Activated naive CD8-positive, alpha-beta T cell treated with anti-CD3 and anti-CD28 coated beads, Interleukin-2, amount 10 ng/mL, durations not matched to agents 7 days and 5 days (primary cell): ENCODE results near the gene PLCL1. TPM values are rescaled to one million over a fixed set of nuclear protein-coding genes. Genes with fewer than 3 reads are reported as not detected.

Experiments
- ATAC-seq: fragments of 150-1000 bp; cut with Tn5 transposase; one replicate; pipeline ENCODE4 v1.10.0; 2021; ENCODE audit warnings: low read depth, moderate library complexity
- POLR2A ChIA-PET: fragments of 350-600 bp; sonication (Branson Sonifier 250); formaldehyde crosslinking; loops from one replicate; lab custom pipeline; 2021; ENCODE audit warnings: antibody characterized with exemption; lab: Charles Lee
- DNase-seq: peaks from one replicate; pipeline ENCODE4 v3.0.0; 2021
- H3K27ac Mint-ChIP-seq: one replicate; pipeline ENCODE4 v1.8.0; 2022; ENCODE audit warnings: mild to moderate bottlenecking, mixed read lengths
- H3K27me3 Mint-ChIP-seq: one replicate; pipeline ENCODE4 v1.8.0; 2022; ENCODE audit warnings: mild to moderate bottlenecking, moderate library complexity, mixed read lengths
- H3K36me3 Mint-ChIP-seq: one replicate; pipeline ENCODE4 v1.8.0; 2021; ENCODE audit warnings: mild to moderate bottlenecking, mixed read lengths
- H3K4me1 Mint-ChIP-seq: one replicate; pipeline ENCODE4 v1.8.0; 2021; ENCODE audit warnings: mixed read lengths
- H3K4me3 Mint-ChIP-seq: one replicate; pipeline ENCODE4 v1.8.0; 2022; ENCODE audit warnings: mild to moderate bottlenecking, moderate library complexity, mixed read lengths
- H3K9me3 Mint-ChIP-seq: one replicate; pipeline ENCODE4 v1.8.0; 2021; ENCODE audit warnings: mixed read lengths
- total RNA-seq, 2 experiments: library from RNA; stranded (reverse); gene quantifications; one replicate each; pipeline ENCODE4 v1.2.3, GENCODE V29; 2021

Gene PLCL1
- total RNA-seq, 2 experiments from 2014 or later: 1.2 to 1.3 TPM

DNA sequence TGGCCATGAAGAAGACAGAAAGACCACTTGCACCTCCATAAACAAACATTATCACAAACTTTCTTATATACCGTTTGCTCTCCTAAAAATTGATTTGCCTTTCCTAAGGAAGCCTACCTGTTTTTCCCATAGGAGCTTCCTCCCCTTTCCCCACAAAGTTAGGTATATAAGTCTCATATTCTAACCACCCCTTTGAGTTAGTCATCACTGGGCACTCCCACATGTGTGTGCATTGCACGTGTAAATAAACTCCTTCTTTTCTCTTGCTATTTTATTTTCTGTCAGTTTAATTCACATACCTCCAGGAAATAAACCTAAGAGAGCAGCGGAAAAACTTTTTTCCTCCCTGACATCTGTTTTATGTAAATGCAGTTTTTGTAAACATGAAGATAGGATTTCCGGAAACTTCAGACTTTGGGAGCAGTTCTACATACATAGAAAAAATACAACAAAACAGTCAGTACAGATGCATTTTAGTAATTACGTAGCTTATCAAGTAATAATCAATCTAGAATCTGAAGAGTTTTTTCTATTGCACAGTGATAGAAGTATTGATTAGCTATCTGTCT is 46.6 kb downstream of the PLCL1 start:
- Mint-ChIP-seq H3K36me3 (no peaks in the 10 kb centered on the region), H3K4me3 (no peak overlapping the region), H3K27me3 (peaks cover 1% of the 10 kb centered on the region), H3K4me1 (peaks cover 3% of the 10 kb centered on the region), H3K9me3 (no peaks in the 10 kb centered on the region), H3K27ac (no peak overlapping the region)
- POLR2A ChIA-PET: no interaction called here
- ATAC-seq (no peak), DNase-seq (no peak)

DNA sequence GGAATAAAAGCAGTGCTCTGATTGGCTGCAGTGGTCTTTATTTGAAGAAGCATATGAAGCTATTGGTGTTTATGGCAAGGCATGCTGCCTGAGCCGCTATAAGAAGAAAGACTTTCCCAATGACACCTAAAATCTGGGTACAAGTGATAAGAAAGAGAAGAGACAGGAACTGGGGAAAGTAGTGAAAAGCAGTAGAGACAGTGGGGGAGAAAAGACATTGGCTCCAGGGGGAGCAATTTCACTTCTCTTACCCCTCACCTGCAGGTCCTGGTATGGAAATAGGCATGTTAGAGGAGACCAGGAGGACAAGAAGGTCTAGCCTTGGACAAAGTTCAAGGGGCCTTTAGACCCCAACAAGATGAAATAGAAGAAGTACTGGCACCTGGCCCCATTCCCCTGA is 47.1 kb downstream of the PLCL1 start:
- H3K27me3 Mint-ChIP-seq: peaks cover 1% of the 10 kb centered on the region
- DNase-seq (no peak), ATAC-seq (no peak)
- no peaks in the 10 kb centered on the region for H3K9me3 Mint-ChIP-seq
- H3K4me1 Mint-ChIP-seq: peaks cover 3% of the 10 kb centered on the region
- no peaks in the 10 kb centered on the region for H3K36me3 Mint-ChIP-seq
- H3K4me3 Mint-ChIP-seq: no peak overlapping the region
- no peak overlapping the region for H3K27ac Mint-ChIP-seq
- POLR2A ChIA-PET: no interaction called here

DNA sequence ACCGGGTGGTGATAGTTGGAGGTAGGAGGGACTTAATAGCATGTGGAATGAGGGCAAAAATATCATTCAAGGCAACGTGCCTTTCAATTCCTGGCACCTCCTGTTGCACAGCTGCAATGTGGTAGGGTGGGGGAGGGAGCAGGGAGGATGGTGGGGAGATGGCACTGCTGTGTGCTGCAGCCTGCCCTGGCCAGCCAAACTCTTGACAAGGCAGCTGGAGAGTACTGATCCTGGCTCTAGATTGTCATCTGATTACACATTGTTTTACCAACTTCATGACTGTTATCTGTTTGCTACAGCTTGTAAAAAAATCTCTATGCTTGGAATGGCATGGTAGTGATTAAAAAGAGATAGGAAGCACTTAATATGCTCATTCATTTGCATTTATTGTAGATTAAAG is 47.7 kb downstream of the PLCL1 start:
- peaks cover 1% of the 10 kb centered on the region for H3K27me3 Mint-ChIP-seq
- ATAC-seq (no peak), DNase-seq (no peak)
- H3K4me1 Mint-ChIP-seq: no peaks in the 10 kb centered on the region
- H3K27ac Mint-ChIP-seq: no peak overlapping the region
- H3K36me3 Mint-ChIP-seq: no peaks in the 10 kb centered on the region
- no peaks in the 10 kb centered on the region for H3K9me3 Mint-ChIP-seq
- H3K4me3 Mint-ChIP-seq: no peak overlapping the region
- POLR2A ChIA-PET: no interaction called here

DNA sequence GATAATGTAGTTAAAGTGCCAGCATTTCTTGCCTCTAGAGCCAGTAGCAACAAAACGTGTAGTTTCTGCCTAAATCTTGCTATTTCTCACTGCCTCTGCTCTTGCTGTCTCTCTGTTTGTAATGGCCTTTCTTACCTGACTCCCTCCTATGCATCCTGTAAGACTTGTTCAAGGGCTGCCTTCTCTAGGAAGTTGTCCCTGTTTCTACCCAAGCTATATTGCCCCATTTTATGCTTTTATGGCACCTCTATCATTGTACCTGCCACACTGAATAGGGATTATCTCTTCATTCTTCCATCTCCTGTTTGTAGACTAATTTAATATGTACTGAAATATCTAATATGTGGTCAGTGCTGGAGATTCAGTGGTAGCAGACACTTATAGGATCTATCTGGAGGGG is 49.2 kb downstream of the PLCL1 start:
- DNase-seq (no peak), ATAC-seq (no peak)
- Mint-ChIP-seq H3K36me3 (no peaks in the 10 kb centered on the region), H3K4me1 (no peaks in the 10 kb centered on the region), H3K9me3 (no peaks in the 10 kb centered on the region), H3K27me3 (peaks cover 1% of the 10 kb centered on the region), H3K27ac (no peak overlapping the region), H3K4me3 (no peak overlapping the region)
- POLR2A ChIA-PET: no interaction called here

DNA sequence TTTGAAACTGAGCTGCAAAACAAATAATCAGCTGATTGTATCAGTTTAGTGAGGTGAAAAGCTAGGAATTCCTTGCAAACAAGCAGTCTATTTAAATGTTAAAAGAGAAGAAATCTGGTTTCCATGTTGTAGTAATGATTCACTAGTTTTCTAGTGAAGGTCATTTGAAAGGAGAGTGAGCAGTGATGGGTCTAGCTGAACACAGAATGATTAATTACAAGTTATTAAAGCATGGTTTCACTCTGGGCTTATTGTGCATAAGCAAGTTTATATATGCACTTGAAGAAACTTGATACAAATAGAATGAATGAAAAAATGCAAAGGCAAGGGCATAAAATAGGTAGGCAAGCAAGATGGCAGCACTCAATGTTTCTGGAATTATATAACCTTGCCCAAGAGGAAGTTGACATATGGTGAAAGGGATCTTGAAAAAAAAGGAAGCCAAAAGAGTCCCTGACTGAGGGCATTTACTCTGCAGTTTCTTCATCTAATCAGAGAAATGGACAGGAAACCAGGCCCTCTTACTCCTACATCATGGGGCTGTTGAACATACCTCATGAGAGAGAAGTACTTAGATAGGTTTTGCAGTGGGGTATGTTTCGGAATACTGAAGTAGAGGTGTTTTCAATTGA is 53.2 kb downstream of the PLCL1 start:
- Mint-ChIP-seq H3K27ac (no peak overlapping the region), H3K27me3 (peaks cover 1% of the 10 kb centered on the region), H3K9me3 (no peaks in the 10 kb centered on the region), H3K36me3 (peaks cover 2% of the 10 kb centered on the region), H3K4me3 (no peak overlapping the region), H3K4me1 (no peaks in the 10 kb centered on the region)
- ATAC-seq: no peak
- DNase-seq: no peak
- POLR2A ChIA-PET: no interaction called here

DNA sequence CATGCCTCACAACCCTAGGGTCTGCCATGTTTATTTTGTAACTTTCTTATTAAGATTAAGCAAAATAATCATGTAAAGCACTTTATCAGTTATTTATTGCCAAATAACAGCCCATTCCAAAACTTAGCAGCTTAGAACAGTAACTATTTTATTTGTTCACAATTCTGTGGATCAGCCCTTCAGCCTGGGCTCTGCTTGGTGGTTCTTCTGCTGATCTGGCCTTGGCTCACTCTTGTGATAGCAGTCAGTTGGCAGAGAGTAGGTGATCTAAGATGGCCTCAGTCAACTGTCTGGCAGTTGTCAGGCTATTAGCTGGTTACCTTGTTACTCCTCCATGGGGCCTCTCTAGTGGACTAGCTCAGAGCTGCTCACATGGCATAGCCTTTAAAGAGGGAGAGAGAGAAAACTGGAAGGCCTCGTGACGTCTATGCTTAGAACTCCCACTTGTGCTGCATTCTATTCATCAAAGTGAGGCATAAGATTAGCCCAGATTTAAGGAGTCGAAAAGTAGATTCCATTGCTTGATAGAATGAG is 54.3 kb downstream of the PLCL1 start:
- peaks cover 1% of the 10 kb centered on the region for H3K27me3 Mint-ChIP-seq
- no peaks in the 10 kb centered on the region for H3K9me3 Mint-ChIP-seq
- no peaks in the 10 kb centered on the region for H3K4me1 Mint-ChIP-seq
- peaks cover 2% of the 10 kb centered on the region for H3K36me3 Mint-ChIP-seq
- POLR2A ChIA-PET: no interaction called here
- ATAC-seq (no peak), DNase-seq (no peak)
- H3K27ac Mint-ChIP-seq: no peak overlapping the region
- H3K4me3 Mint-ChIP-seq: no peak overlapping the region

DNA sequence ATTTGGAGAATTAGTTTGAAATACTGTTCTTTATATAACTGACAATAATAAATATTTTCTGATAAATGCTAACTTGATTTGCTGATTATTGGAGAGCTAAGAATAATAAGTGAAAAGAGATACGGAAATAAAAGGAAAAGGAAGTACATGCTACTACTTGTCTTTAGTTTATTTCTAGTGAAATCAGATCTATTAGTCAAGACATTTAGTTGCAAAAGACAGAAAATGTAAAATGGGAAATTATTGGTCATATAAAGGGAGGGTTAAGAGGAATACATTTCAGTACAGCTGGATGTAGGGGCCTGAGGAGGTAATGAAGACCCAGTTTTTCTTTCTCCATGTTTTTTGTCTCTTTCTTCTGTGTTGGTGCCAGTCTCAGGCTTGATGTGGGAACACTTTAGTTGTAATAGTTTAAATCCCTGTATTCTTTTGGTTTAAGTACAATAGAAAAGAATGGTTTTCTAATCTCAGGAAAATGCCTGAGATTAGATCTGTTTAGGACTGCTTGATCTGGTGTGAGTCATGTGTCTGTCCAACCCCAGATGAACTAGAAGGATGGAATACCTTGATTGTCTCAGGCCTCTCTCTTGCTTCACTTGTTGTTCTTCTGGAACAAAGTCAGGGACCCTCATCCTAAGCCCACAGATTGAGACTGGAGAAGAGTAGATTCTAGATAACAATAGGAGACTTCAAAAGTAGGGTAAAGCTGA is 58.0 kb downstream of the PLCL1 start:
- no peak overlapping the region for H3K27ac Mint-ChIP-seq
- DNase-seq (no peak), ATAC-seq (no peak)
- H3K9me3 Mint-ChIP-seq: no peaks in the 10 kb centered on the region
- peaks cover 2% of the 10 kb centered on the region for H3K36me3 Mint-ChIP-seq
- POLR2A ChIA-PET: no interaction called here
- no peaks in the 10 kb centered on the region for H3K4me1 Mint-ChIP-seq
- no peak overlapping the region for H3K4me3 Mint-ChIP-seq
- H3K27me3 Mint-ChIP-seq: no peaks in the 10 kb centered on the region

DNA sequence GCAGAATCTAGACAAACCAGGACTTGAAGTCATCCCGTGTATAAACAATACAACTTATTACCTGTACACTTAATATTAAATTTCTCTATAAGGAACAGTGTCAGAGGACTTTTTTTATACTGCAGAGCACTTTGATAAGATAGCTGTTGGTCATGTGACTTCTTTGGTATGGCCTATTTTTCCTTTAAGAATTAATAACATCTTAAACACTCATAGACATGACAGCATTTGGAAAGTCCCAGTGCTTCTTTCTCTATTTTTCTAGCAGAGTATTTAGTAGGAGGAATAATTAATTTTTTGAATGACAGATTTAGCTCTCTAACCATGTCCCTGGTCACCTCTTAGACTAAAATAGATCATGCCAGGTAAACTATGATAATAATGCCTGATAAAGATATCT is 59.4 kb downstream of the PLCL1 start:
- no peaks in the 10 kb centered on the region for H3K4me1 Mint-ChIP-seq

DNA sequence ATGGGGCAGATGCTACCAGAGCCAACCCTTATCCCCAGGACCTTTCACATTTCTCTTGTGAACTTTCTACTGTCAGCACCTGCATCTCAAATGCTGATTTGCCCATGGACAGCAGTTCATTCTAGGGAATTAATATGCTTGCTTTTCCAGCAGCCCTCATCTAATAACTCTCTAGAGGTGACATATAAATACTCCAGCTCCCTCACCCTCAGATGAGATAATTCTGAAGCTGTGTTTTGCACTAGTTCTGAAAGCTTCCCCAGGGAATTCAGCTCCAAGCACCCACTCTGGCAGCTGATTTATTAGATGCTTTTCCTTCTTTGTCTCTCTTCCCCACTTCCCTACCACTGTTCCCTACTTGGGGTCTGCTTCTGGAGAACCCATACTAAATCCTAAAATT is 62.1 kb downstream of the PLCL1 start:
- H3K4me3 Mint-ChIP-seq: no peak overlapping the region
- H3K27me3 Mint-ChIP-seq: no peaks in the 10 kb centered on the region
- ATAC-seq: no peak
- POLR2A ChIA-PET: no interaction called here
- H3K9me3 Mint-ChIP-seq: no peaks in the 10 kb centered on the region
- H3K27ac Mint-ChIP-seq: no peak overlapping the region
- no peaks in the 10 kb centered on the region for H3K36me3 Mint-ChIP-seq
- peaks cover 11% of the 10 kb centered on the region for H3K4me1 Mint-ChIP-seq
- DNase-seq: no peak

More for the DNA sequence above, 59.4 kb downstream of the PLCL1 start:
- ATAC-seq (no peak), DNase-seq (no peak)
- Mint-ChIP-seq H3K27me3 (no peaks in the 10 kb centered on the region), H3K36me3 (peaks cover 2% of the 10 kb centered on the region), H3K27ac (no peak overlapping the region), H3K4me3 (no peak overlapping the region), H3K9me3 (no peaks in the 10 kb centered on the region)
- POLR2A ChIA-PET: no interaction called here

DNA sequence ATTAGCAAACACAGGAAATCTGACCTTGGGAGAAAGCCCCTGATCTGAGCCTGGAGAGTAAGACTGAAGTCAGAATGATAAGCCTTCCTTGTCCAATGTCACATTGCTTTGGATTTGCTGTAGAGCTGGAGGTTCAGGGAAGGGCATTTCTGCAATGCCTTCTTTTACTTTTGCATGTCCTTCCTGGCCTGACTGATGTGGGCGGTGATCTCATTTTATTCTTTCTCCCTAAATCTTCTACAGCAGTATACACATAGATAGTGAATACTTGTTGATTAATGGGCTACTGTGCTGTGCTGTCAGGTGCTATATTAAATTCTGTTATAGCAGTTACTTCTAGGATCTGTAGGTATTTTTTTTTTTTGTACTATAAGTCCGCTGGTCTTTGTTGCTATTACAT is 62.6 kb downstream of the PLCL1 start:
- peaks cover 11% of the 10 kb centered on the region for H3K4me1 Mint-ChIP-seq
- no peaks in the 10 kb centered on the region for H3K27me3 Mint-ChIP-seq
- H3K4me3 Mint-ChIP-seq: no peak overlapping the region
- H3K27ac Mint-ChIP-seq: no peak overlapping the region
- H3K36me3 Mint-ChIP-seq: no peaks in the 10 kb centered on the region
- POLR2A ChIA-PET: no interaction called here
- DNase-seq (no peak), ATAC-seq (no peak)
- H3K9me3 Mint-ChIP-seq: no peaks in the 10 kb centered on the region

DNA sequence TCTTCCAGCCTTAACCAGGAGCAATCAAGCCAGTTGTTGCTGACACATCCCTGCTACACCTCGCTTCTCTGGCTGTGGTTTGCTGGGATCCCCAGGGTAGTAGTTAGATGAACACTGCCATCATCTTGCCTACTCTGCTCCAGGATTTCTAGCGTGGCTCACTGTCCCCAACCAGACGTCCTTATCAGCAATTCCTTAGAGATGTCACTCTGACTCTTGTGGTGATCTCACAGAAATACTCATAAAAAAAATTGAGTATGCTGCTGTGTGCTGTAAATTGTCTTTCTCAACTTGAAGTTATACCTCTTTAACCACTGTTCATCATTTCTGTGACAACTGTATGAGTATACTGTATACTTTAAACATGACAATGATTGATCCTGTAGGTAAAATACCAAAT is 63.2 kb downstream of the PLCL1 start:
- Mint-ChIP-seq H3K27ac (no peak overlapping the region), H3K27me3 (no peaks in the 10 kb centered on the region), H3K4me3 (no peak overlapping the region), H3K36me3 (no peaks in the 10 kb centered on the region), H3K4me1 (peaks cover 11% of the 10 kb centered on the region), H3K9me3 (no peaks in the 10 kb centered on the region)
- DNase-seq: no peak
- ATAC-seq: no peak
- POLR2A ChIA-PET: no interaction called here

DNA sequence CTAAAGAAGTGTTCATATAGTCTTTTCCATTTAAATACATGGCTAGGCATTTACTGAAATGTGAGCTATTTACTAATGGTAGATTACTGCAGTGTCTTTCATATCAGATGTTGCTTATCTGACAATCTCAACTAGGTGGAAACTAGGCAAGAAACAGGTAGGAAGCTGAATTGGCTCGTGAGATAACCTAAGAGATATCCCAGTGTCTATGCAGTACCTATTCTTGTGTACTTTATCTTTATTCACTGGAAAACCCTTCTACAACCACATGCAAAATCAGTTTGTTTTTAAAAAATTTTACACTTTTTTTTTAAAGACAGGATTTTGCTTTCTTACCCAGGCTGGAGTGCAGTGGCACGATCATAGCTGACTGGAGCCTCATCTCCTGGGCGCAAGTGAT is 63.8 kb downstream of the PLCL1 start:
- POLR2A ChIA-PET: no interaction called here

DNA sequence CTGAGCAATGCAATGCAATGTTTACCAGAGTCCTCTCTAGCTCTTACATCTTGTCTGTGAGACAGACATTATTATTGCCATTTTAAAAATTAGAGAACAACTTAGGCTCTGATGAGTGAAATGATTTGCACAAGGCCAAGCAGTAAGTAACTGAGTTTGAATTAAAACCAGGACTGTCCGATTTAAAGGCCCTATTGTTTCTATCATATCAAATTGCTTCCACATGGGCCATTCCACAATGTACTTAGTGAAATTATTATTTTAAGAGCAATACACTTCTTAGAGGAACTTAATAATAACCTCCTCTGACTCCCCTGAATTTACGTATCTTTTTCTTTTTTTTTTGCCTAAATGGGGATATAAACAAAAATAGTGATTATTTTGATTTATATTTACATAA is 64.6 kb downstream of the PLCL1 start:
- Mint-ChIP-seq H3K36me3 (no peaks in the 10 kb centered on the region), H3K4me1 (peaks cover 11% of the 10 kb centered on the region), H3K9me3 (no peaks in the 10 kb centered on the region), H3K4me3 (no peak overlapping the region), H3K27ac (no peak overlapping the region), H3K27me3 (no peaks in the 10 kb centered on the region)
- no peak for DNase-seq
- no peak for ATAC-seq
- POLR2A ChIA-PET: interaction anchor here (1.9 kb wide), 1 partner anchor 31 kb away, joined by 4 read pairs; no protein-coding TSS in a partner anchor

More for the DNA sequence above, 63.8 kb downstream of the PLCL1 start:
- ATAC-seq: no peak
- Mint-ChIP-seq H3K4me1 (peaks cover 11% of the 10 kb centered on the region), H3K9me3 (no peaks in the 10 kb centered on the region), H3K4me3 (no peak overlapping the region), H3K27me3 (no peaks in the 10 kb centered on the region), H3K27ac (no peak overlapping the region), H3K36me3 (no peaks in the 10 kb centered on the region)
- DNase-seq: no peak
